ENCODE results near the gene MT3.

DNA sequence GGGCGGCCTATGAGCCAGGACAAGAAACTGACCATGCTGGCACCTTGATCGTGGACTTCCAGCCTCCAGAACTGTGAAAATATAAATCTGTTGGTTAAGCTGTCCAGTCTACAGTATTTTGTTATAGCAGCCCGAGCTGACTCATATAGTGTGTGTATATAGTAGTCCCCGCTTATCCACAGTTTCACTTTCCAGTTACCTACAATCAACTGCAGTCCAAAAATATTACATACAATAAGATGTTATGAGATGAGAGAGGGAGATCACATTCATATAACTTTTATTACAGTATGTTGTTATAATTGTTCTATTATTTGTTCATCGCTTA lies 4.9 kb downstream of the MT3 start:
- TF ChIP-seq, protein P1, sequence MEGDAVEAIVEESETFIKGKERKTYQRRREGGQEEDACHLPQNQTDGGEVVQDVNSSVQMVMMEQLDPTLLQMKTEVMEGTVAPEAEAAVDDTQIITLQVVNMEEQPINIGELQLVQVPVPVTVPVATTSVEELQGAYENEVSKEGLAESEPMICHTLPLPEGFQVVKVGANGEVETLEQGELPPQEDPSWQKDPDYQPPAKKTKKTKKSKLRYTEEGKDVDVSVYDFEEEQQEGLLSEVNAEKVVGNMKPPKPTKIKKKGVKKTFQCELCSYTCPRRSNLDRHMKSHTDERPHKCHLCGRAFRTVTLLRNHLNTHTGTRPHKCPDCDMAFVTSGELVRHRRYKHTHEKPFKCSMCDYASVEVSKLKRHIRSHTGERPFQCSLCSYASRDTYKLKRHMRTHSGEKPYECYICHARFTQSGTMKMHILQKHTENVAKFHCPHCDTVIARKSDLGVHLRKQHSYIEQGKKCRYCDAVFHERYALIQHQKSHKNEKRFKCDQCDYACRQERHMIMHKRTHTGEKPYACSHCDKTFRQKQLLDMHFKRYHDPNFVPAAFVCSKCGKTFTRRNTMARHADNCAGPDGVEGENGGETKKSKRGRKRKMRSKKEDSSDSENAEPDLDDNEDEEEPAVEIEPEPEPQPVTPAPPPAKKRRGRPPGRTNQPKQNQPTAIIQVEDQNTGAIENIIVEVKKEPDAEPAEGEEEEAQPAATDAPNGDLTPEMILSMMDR (IDR thresholded peaks at IDR 0.05): no peak
- TF ChIP-seq POLR2A (IDR thresholded peaks at IDR 0.05): no peak

Measured in right lobe of liver (tissue), 4 donors.